Activated CD4-positive, alpha-beta memory T cell treated with anti-CD3 and anti-CD28 coated beads for 36 hours (primary cell): ENCODE results near the gene WNT10A. TPM values are rescaled to one million over a fixed set of nuclear protein-coding genes. Genes with fewer than 3 reads are reported as not detected.

Experiments
- CTCF ChIA-PET: fragments of 350-600 bp; sonication (Branson Sonifier 250); formaldehyde crosslinking; loops from one replicate; lab custom pipeline; 2021; ENCODE audit warnings: antibody characterized with exemption, inconsistent platforms; lab: Charles Lee
- POLR2A ChIA-PET: fragments of 350-600 bp; sonication (Branson Sonifier 250); formaldehyde crosslinking; loops from one replicate; lab custom pipeline; 2021; ENCODE audit warnings: antibody characterized with exemption; lab: Charles Lee
- DNase-seq: peaks from one replicate; pipeline ENCODE4 v3.0.0-alpha.2; 2020
- H3K27ac Mint-ChIP-seq: one replicate; pipeline ENCODE4 v1.8.0; 2021; ENCODE audit warnings: mixed read lengths
- H3K27me3 Mint-ChIP-seq: one replicate; pipeline ENCODE4 v1.8.0; 2021; ENCODE audit warnings: mixed read lengths
- H3K36me3 Mint-ChIP-seq: one replicate; pipeline ENCODE4 v1.8.0; 2021; ENCODE audit warnings: mixed read lengths
- H3K4me1 Mint-ChIP-seq: one replicate; pipeline ENCODE4 v1.8.0; 2021; ENCODE audit warnings: low read depth, mixed read lengths
- H3K4me3 Mint-ChIP-seq: one replicate; pipeline ENCODE4 v1.8.0; 2021; ENCODE audit warnings: mild to moderate bottlenecking, mixed read lengths
- H3K9me3 Mint-ChIP-seq: one replicate; pipeline ENCODE4 v1.8.0; 2021; ENCODE audit warnings: mixed read lengths
- intact Hi-C: fragments of 100-400 bp; cut with micrococcal nuclease; formaldehyde crosslinking; loops from one replicate; pipeline ENCODE4 v1.15.1; 2023
- total RNA-seq, 2 experiments: library from RNA; stranded (reverse); gene quantifications; one replicate each; pipeline ENCODE4 v1.2.3, GENCODE V29; 2021

WNT10A gene
- total RNA-seq, 2 experiments from 2014 or later = 5.0 to 5.2 TPM

DNA sequence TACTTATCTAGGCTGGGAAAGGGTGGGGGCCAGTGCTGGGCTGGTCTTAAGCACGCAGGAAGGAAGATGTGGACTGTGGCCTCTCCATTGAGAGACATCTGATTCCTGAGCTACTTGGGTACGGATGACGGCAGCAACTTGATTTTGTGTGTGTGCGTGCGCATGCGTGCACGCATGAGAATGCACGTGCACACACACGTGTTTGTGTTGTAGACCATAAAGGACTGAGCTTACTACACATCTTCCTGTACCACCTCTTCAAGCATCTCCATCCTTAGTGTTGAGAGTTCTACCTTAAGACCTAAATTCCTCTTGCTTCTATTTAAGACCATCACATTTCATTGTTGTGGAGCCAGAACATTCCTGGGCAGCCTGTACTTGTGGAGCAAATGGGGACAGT is 11.6 kb upstream of the WNT10A start:
- intact Hi-C loops = no loop called here
- DNase-seq = no peak
- H3K27ac Mint-ChIP-seq = no peak overlapping the region
- H3K4me3 Mint-ChIP-seq = no peak overlapping the region
- no peaks in the 10 kb centered on the region for H3K9me3 Mint-ChIP-seq
- POLR2A ChIA-PET = no interaction called here
- H3K36me3 Mint-ChIP-seq = no peaks in the 10 kb centered on the region
- peaks cover 51% of the 10 kb centered on the region for H3K27me3 Mint-ChIP-seq
- CTCF ChIA-PET = interaction anchor here (0.5 to 22.6 kb wide), 4 partner anchors 11 to 67 kb away, joined by 3 to 1400 read pairs (median 4); partner anchors contain the start of gene WNT10A
- H3K4me1 Mint-ChIP-seq = peaks cover 17% of the 10 kb centered on the region

DNA sequence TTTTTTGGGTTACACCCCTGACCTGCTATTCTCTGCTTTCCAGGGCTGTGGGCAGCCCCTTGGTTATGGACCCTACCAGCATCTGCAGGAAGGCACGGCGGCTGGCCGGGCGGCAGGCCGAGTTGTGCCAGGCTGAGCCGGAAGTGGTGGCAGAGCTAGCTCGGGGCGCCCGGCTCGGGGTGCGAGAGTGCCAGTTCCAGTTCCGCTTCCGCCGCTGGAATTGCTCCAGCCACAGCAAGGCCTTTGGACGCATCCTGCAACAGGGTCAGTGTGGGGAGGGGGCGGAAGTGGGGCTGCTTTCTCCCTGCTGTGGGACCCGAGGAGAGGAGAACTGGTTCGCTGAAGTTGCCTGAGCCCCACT is 9.7 kb upstream of the WNT10A start:
- Mint-ChIP-seq H3K36me3 (no peaks in the 10 kb centered on the region), H3K27me3 (peaks cover 53% of the 10 kb centered on the region), H3K9me3 (no peaks in the 10 kb centered on the region), H3K4me3 (peak overlapping the region; percentile 28), H3K27ac (no peak overlapping the region), H3K4me1 (peaks cover 17% of the 10 kb centered on the region)
- ChIA-PET CTCF (interaction anchor here (1.1 to 22.6 kb wide), 5 partner anchors 10 to 111 kb away, joined by 3 to 1400 read pairs (median 6); no protein-coding TSS in a partner anchor), POLR2A (no interaction called here)
- intact Hi-C loops = no loop called here
- DNase-seq = no peak

DNA sequence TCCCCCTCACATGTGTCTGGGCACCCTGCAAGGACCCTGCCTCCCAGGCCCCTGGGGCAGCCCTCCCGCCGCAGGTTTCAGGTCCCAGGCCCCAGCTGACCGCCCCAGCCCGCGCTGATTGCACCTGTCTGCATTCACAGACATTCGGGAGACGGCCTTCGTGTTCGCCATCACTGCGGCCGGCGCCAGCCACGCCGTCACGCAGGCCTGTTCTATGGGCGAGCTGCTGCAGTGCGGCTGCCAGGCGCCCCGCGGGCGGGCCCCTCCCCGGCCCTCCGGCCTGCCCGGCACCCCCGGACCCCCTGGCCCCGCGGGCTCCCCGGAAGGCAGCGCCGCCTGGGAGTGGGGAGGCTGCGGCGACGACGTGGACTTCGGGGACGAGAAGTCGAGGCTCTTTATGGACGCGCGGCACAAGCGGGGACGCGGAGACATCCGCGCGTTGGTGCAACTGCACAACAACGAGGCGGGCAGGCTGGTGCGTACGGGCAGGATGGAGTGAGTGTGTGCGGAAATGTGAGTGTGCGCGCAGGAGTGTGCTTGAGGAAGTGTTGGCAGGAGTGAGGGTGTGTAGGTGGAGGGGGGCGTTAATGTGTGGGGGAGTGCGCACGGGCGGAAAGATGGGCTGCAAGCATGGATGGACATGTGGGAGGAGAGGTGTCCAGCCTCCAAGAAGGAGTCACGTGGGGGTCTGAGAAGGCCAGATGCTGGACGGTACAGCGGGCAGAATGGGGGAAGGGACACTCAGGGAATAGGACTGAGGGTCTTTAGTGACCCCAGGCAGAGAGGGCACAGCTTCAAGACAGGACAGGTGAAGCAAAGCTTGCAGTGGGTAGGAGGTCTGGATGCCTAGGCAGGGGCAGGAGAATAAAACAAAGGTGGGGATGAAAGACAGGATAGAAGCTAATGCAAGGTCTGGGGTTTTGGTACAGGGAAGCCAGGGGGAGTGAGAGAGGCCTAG is 9.0 kb upstream of the WNT10A start:
- H3K9me3 Mint-ChIP-seq = no peaks in the 10 kb centered on the region
- H3K27ac Mint-ChIP-seq = no peak overlapping the region
- DNase-seq = peak; percentile 46
- intact Hi-C loops = no loop called here
- POLR2A ChIA-PET = interaction anchor here (14.2 kb wide), 1 partner anchor 24 kb away, joined by 215 read pairs; no protein-coding TSS in a partner anchor
- no peaks in the 10 kb centered on the region for H3K36me3 Mint-ChIP-seq
- peaks cover 50% of the 10 kb centered on the region for H3K27me3 Mint-ChIP-seq
- H3K4me1 Mint-ChIP-seq = peaks cover 19% of the 10 kb centered on the region
- H3K4me3 Mint-ChIP-seq = peak overlapping the region; percentile 57
- CTCF ChIA-PET = interaction anchor here (0.9 to 22.6 kb wide), 7 partner anchors 8 to 108 kb away, joined by 3 to 1400 read pairs (median 4); no protein-coding TSS in a partner anchor

DNA sequence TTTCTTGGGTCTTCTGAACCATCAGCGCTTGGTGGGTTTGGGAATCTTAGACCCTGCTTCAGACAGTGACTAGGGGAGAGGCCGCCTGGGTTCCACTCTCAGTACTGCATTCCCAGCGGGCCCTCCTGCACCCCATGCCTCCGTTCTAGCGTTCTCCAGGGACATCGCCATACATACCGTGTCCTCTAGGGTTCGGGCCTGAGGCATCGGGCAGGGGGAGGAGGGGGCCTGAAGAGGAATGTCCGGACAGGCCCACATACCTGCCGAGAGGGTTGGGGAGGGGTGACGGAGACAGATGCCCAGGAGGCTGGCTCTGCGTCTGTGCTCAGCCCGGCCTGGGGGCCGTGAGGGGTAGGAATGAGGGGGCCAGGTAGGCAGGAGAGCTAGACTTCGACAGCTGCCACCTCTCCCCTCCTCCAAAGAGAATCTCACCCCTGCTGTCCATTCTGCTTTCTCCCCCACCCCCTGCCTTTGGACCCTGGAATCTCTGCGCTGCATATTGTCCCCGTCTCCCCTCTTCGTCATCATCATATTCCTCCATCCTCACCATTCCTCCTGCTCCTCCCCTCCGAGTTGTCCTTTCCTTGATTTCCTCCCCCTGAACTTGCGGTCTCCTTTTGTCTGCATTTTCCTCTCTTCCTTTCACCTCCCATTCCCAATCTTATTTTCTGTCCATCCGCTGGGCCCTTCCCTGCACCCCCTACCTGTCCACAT is 7.8 kb upstream of the WNT10A start:
- peak overlapping the region; percentile 28 for H3K4me3 Mint-ChIP-seq
- POLR2A ChIA-PET = interaction anchor here (14.2 kb wide), 1 partner anchor 23 kb away, joined by 215 read pairs; no protein-coding TSS in a partner anchor
- H3K27me3 Mint-ChIP-seq = peaks cover 48% of the 10 kb centered on the region
- CTCF ChIA-PET = interaction anchor here (0.8 to 22.6 kb wide), 10 partner anchors 9 to 142 kb away, joined by 3 to 1400 read pairs (median 5); no protein-coding TSS in a partner anchor
- H3K27ac Mint-ChIP-seq = no peak overlapping the region
- no peak for DNase-seq
- H3K4me1 Mint-ChIP-seq = peaks cover 25% of the 10 kb centered on the region
- intact Hi-C loops = no loop called here
- no peaks in the 10 kb centered on the region for H3K36me3 Mint-ChIP-seq
- H3K9me3 Mint-ChIP-seq = no peaks in the 10 kb centered on the region

DNA sequence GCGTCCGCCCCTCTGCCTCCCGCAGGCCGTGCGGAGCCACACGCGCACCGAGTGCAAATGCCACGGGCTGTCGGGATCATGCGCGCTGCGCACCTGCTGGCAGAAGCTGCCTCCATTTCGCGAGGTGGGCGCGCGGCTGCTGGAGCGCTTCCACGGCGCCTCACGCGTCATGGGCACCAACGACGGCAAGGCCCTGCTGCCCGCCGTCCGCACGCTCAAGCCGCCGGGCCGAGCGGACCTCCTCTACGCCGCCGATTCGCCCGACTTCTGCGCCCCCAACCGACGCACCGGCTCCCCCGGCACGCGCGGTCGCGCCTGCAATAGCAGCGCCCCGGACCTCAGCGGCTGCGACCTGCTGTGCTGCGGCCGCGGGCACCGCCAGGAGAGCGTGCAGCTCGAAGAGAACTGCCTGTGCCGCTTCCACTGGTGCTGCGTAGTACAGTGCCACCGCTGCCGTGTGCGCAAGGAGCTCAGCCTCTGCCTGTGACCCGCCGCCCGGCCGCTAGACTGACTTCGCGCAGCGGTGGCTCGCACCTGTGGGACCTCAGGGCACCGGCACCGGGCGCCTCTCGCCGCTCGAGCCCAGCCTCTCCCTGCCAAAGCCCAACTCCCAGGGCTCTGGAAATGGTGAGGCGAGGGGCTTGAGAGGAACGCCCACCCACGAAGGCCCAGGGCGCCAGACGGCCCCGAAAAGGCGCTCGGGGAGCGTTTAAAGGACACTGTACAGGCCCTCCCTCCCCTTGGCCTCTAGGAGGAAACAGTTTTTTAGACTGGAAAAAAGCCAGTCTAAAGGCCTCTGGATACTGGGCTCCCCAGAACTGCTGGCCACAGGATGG is 7.1 kb upstream of the WNT10A start:
- Mint-ChIP-seq H3K9me3 (no peaks in the 10 kb centered on the region), H3K4me1 (peaks cover 25% of the 10 kb centered on the region), H3K27me3 (peaks cover 43% of the 10 kb centered on the region), H3K27ac (no peak overlapping the region), H3K4me3 (peak overlapping the region; percentile 28), H3K36me3 (no peaks in the 10 kb centered on the region)
- ChIA-PET POLR2A (interaction anchor here (14.2 kb wide), 1 partner anchor 22 kb away, joined by 215 read pairs; no protein-coding TSS in a partner anchor), CTCF (interaction anchor here (0.9 to 22.6 kb wide), 5 partner anchors 21 to 142 kb away, joined by 3 to 1400 read pairs (median 21); no protein-coding TSS in a partner anchor)
- intact Hi-C loops = loop anchor here (2.0 kb wide), 1 partner anchor 13 kb away; no protein-coding TSS in a partner anchor
- DNase-seq = no peak

DNA sequence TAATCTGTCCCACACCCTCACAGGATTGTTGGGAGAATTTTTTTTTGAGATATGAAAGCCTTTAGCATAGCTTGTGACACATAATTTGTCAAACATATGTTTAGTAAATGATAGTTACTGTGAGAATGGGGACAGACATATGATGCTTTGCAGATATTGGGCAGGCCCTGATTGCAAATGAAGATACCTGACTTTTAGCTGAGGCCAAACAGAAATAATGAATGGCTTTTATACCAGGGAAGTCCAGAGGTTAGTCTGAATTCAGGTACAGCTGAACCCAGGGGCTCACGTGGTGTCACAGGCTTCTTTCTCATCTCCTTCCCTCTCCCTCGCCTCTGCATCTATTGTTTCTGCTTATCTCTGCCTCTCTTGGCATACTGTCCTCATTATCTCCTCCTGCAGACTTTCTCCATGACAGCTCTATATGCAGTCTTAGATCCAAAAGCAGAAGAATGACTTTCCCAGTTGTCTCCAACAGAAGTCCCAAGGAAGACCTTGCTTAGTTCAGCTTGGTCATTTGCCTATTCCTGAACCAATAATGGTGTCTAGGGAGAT is 4.9 kb upstream of the WNT10A start:
- H3K27me3 Mint-ChIP-seq = peaks cover 34% of the 10 kb centered on the region
- peaks cover 33% of the 10 kb centered on the region for H3K4me1 Mint-ChIP-seq
- no peak overlapping the region for H3K27ac Mint-ChIP-seq
- no peaks in the 10 kb centered on the region for H3K9me3 Mint-ChIP-seq
- CTCF ChIA-PET = interaction anchor here (0.7 to 22.6 kb wide), 33 partner anchors 10 to 623 kb away, joined by 3 to 1400 read pairs (median 5); partner anchors contain the start of genes CDK5R2, GMPPA and WNT6
- POLR2A ChIA-PET = interaction anchor here (0.7 to 14.2 kb wide), 2 partner anchors 20 to 141 kb away, joined by 3 to 215 read pairs; no protein-coding TSS in a partner anchor
- H3K4me3 Mint-ChIP-seq = no peak overlapping the region
- no peak for DNase-seq
- intact Hi-C loops = loop anchor here (1.0 to 5.0 kb wide), 3 partner anchors 15 to 107 kb away; no protein-coding TSS in a partner anchor
- H3K36me3 Mint-ChIP-seq = no peaks in the 10 kb centered on the region

DNA sequence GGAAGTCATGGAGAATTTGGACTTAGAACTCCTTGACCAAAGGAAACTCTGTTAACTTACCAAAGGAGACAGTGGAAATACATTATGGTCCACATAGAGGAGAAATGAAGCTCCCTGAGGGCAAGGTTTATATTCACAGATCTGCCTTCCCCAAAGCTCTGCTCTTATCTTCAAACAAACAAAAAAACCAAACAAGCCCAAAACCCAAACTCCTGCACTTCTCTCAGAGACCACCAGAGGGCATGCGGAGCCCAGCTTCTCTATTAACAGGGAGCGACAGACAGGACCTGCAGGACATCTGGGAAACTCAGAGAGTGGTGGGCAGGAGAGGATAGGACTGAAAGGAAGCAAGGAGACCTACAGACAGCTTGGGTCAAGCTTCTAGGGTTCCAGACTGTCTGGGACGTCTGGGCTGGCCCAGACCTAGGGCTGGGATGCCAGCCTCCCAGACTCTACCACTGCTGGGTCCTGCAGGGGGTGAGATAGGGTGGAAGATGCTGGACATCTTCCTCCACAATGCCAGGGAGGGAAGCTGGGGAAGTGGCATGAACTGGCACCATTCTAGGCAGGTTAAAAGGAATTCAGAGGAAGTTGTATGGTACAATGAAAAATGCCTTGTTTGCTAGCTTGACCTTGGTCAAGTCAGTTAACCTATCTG is 4.0 kb upstream of the WNT10A start:
- no peak overlapping the region for H3K4me3 Mint-ChIP-seq
- H3K36me3 Mint-ChIP-seq = no peaks in the 10 kb centered on the region
- H3K4me1 Mint-ChIP-seq = peaks cover 38% of the 10 kb centered on the region
- CTCF ChIA-PET = interaction anchor here (0.7 to 22.6 kb wide), 46 partner anchors 10 to 622 kb away, joined by 3 to 1400 read pairs (median 4); partner anchors contain the start of genes CDK5R2, GMPPA and WNT6
- intact Hi-C loops = loop anchor here (1.0 to 5.0 kb wide), 2 partner anchors 22 to 106 kb away; no protein-coding TSS in a partner anchor
- no peaks in the 10 kb centered on the region for H3K9me3 Mint-ChIP-seq
- peaks cover 32% of the 10 kb centered on the region for H3K27me3 Mint-ChIP-seq
- POLR2A ChIA-PET = interaction anchor here (0.6 to 14.2 kb wide), 3 partner anchors 19 to 142 kb away, joined by 3 to 215 read pairs (median 4); no protein-coding TSS in a partner anchor
- H3K27ac Mint-ChIP-seq = peak overlapping the region; percentile 3
- peak; percentile 82 for DNase-seq

DNA sequence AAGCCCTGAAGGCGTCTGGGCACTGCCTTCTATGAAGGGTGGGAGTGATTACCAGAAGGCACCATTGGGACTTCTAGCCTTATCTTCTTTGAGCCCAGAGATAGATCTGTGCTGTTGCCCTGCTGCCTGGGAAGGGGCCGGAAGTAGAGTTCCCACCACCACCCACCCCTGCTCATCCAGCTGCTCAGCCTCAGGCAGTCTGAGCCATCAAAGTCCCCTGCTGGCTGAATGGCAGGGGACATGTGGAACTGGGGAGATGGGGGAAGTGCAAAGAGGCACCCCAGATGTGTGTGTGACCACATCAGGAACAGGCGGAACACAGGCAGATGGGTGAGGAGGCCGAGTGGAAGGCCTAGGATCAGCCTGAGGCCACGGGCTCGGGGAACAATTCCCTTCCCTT is 3.3 kb upstream of the WNT10A start:
- CTCF ChIA-PET = interaction anchor here (0.8 to 22.6 kb wide), 19 partner anchors 11 to 591 kb away, joined by 3 to 1400 read pairs (median 6); partner anchors contain the start of gene WNT6
- Mint-ChIP-seq H3K36me3 (no peaks in the 10 kb centered on the region), H3K27me3 (peaks cover 28% of the 10 kb centered on the region), H3K9me3 (no peaks in the 10 kb centered on the region), H3K4me1 (peaks cover 37% of the 10 kb centered on the region), H3K27ac (no peak overlapping the region), H3K4me3 (no peak overlapping the region)
- POLR2A ChIA-PET = interaction anchor here (14.2 kb wide), 1 partner anchor 18 kb away, joined by 215 read pairs; no protein-coding TSS in a partner anchor
- intact Hi-C loops = loop anchor here (5.0 kb wide), 1 partner anchor 105 kb away; no protein-coding TSS in a partner anchor
- DNase-seq = no peak

DNA sequence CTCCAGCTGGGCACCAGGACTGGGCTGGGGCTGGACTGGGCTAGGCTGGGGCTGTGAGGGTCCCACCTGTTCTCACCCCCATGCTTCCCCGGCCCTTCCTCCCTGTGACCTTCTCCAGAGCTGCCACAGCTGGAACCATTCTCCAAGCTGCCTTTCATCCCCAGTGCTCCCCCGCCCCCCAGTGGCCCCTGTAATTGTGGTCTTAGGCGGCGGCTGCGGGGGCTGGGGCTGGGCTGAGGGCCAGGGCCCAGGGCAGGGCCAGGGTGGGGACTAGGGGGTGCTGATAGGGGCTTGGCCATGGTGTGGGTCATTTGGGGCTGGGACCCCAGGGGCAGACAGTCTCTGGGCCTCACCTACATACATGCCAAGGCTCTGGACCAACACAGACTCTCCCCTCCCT is 2.8 kb upstream of the WNT10A start:
- peaks cover 41% of the 10 kb centered on the region for H3K4me1 Mint-ChIP-seq
- H3K36me3 Mint-ChIP-seq = no peaks in the 10 kb centered on the region
- CTCF ChIA-PET = interaction anchor here (0.8 to 22.6 kb wide), 7 partner anchors 17 to 119 kb away, joined by 3 to 1400 read pairs (median 9); no protein-coding TSS in a partner anchor
- POLR2A ChIA-PET = interaction anchor here (14.2 kb wide), 1 partner anchor 18 kb away, joined by 215 read pairs; no protein-coding TSS in a partner anchor
- no peaks in the 10 kb centered on the region for H3K9me3 Mint-ChIP-seq
- H3K27me3 Mint-ChIP-seq = peaks cover 22% of the 10 kb centered on the region
- no peak overlapping the region for H3K27ac Mint-ChIP-seq
- no peak for DNase-seq
- intact Hi-C loops = loop anchor here (5.0 kb wide), 1 partner anchor 104 kb away; no protein-coding TSS in a partner anchor
- H3K4me3 Mint-ChIP-seq = no peak overlapping the region
